ENCODE results near the gene HCFC1R1. TPM values are rescaled to one million over a fixed set of nuclear protein-coding genes. Genes with fewer than 3 reads are reported as not detected.

HCFC1R1 gene
- total RNA-seq, 1 donor from 2014 or later, result 15.1 TPM

DNA sequence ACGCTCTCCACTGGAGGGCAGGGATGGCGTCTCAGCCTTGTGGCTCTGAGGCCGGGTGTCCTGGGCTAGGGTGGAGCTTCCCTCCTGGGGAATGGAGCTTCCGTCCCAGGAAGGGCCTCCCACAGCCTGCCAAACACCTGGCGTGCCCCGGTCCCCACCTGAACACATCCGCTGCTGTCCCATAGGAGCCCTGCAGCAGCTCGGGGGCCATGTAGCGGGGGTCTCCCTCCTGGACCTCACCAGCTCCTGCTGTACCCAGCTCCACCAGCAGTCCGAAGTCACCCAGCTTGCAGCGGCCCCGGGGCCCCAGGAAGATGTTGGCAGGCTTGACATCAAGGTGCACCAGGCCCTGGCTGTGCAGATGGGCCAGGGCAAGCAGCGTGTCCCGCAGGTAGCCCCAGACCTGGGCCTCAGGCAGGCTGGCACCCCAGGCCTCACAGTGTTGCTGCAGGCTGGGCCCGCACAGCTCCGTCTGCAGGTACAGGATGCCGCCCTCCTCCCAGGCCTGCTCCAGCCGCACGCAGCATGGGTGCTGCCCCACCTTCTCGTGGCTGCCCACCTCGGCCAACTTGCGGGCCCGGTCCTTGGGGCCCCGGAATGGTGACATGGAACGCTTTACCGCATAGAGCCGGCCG, 48.5 kb downstream of the HCFC1R1 start:
- DNase-seq, result no peak

DNA sequence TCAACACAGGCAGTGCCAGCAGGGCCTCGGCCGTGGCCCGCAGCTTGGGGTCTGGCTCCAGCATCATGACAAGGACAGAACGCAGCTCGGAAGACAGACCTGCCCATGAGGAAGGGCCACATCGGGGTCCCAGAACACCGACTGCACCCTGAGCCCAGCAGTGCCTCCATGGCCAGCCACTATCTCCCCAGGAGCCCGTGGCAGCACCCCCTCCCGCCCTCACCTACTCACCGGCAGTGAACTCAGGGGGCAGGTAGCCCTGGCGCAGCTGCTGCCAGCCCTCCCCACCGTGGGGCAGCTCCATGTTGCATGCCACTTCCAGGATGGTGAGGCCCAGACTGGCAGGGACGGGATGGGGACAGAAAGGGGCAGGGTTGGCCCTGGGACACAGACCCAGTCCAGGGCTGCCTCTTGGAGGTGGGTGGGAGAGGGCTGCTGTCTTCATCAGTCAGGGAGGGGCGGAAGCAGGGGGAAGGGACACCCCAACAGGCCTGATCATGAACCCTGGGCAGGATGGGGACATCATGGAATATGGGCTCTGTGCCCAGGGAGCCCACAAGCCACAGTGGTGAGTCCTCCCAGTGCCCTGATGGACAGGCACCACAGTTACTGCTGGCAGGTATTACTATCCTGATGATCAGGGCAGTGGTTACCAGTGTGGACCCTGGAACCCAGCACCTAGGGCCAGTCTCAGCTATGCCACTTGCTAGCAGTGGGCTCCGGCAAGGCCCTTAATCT, 49.3 kb downstream of the HCFC1R1 start:
- no peak for DNase-seq

DNA sequence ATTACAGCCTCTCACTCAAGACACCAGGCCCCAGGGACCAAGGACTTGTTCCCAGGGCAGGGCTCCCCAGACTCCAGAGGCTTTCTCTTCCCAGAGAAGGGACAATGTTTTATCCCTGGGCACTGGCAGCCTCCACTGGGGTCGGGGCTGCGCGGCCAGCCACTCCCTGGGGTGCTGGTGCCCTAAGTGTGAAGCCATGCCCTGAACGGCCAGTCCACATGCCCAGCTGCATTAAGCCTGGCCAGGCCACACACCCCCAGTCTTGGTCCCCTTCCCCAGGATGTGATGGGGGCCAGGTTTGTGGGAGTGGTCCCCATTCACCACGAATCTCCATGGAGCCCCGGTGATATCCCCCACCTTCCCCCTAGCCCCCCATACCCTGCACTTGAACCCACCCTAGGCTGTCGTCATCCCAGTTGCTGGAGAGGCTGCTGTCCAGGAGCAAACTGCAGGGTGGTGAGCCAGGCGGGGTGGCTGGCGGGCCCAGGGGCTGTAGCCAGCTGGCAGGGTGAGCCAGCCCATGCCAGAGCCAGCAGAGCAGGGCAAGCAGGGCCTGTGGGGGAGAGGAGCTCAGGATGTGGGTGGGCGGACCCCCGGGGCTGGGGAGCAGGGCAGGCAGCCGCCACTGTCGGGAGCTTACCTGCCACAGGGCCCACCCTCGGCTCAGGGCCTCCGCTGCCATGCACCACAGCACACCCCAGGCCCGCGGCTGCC, 50.0 kb downstream of the HCFC1R1 start:
- DNase-seq, result no peak

DNA sequence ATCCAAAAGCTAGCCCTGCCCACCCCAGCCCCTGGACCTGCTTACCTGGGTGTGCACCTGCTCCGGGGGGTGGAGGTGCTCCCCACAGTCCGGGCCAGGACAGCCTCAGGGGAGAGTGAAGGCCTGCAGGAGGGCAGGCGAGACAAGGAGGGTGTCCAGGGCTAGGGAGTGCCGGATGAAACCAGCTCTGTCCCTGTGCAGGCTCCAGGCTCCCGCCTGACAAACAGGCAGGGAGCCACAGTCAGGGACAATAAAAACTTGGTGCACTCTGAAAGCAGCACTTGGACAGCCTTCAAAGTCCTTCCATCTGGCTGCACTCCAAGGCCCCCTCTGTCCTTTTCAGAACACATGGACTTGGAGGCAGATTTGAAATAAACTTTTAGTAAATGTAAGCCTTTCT, 50.6 kb downstream of the HCFC1R1 start:
- DNase-seq, result no peak

Small RNA genes lying within 50 kb of the gene (small RNA-seq; reads per million reads assigned to genes)
- not detected for gene LINC00514

Other genes starting within 250 kb of the HCFC1R1 start
- 84.1 TPM for gene ELOB, start 246.7 kb downstream of the HCFC1R1 start, total RNA-seq
- not detected for gene PRSS33, start 236.4 kb downstream of the HCFC1R1 start, total RNA-seq
- not detected for gene PRSS41, start 225.5 kb downstream of the HCFC1R1 start, total RNA-seq
- not detected for gene PRSS21, start 206.7 kb downstream of the HCFC1R1 start, total RNA-seq
- gene ZG16B, start 193.6 kb downstream of the HCFC1R1 start, total RNA-seq, result 0.47 TPM
- not detected for gene PRSS22, start 165.8 kb downstream of the HCFC1R1 start, total RNA-seq
- 43.8 TPM for gene FLYWCH2, start 140.7 kb downstream of the HCFC1R1 start, total RNA-seq
- gene FLYWCH1, start 112.0 kb downstream of the HCFC1R1 start, total RNA-seq, result 20.7 TPM
- not detected for gene KREMEN2, start 59.7 kb downstream of the HCFC1R1 start, total RNA-seq
- 19.7 TPM for gene PAQR4, start 54.6 kb downstream of the HCFC1R1 start, total RNA-seq
- 3.0 TPM for gene PKMYT1, start 43.5 kb downstream of the HCFC1R1 start, total RNA-seq
- gene CLDN9, start 11.0 kb downstream of the HCFC1R1 start, total RNA-seq, result not detected
- not detected for gene CLDN6, start 5.8 kb downstream of the HCFC1R1 start, total RNA-seq
- 2.0 TPM for gene TNFRSF12A, start 3.6 kb downstream of the HCFC1R1 start, total RNA-seq
- gene THOC6, start 93 bp upstream of the HCFC1R1 start, total RNA-seq, result 5.8 TPM
- not detected for gene BICDL2, start 13.0 kb upstream of the HCFC1R1 start, total RNA-seq
- 0.62 TPM for gene MMP25, start 22.6 kb upstream of the HCFC1R1 start, total RNA-seq
- 1.1 TPM for gene IL32, start 41.7 kb upstream of the HCFC1R1 start, total RNA-seq
- not detected for gene ZSCAN10, start 75.4 kb upstream of the HCFC1R1 start, total RNA-seq
- 18.9 TPM for gene ZNF205, start 88.6 kb upstream of the HCFC1R1 start, total RNA-seq
- 8.3 TPM for gene ZNF213, start 111.1 kb upstream of the HCFC1R1 start, total RNA-seq
- gene OR1F1, start 164.3 kb upstream of the HCFC1R1 start, total RNA-seq, result 0.78 TPM
- gene ZNF200, start 211.2 kb upstream of the HCFC1R1 start, total RNA-seq, result 17.9 TPM
- gene MEFV, start 232.7 kb upstream of the HCFC1R1 start, total RNA-seq, result 0.47 TPM